ENCODE measurements around the gene OR10H3.

OR10H3 gene

DNA sequence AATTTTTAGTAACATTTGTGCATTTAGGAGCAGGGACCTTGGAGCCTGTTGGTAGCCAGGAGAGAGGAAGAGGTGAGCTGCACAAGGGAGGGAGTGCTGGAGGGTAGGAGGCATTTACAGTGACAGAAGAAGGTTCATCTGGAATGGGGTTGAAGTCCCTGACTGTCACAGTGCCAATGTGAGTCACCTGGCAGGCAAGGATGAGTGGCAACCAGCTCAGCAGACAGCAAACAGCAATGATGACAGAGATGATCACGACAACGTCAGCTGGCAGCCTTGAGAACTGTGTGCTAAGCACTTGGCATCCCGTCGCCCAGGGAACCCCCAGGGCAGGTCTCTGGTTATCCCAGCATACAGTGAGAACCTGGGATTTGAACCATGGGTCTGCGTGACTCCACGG is 52.3 kb downstream of the OR10H3 start (continued):
- TF ChIP-seq, protein P1, sequence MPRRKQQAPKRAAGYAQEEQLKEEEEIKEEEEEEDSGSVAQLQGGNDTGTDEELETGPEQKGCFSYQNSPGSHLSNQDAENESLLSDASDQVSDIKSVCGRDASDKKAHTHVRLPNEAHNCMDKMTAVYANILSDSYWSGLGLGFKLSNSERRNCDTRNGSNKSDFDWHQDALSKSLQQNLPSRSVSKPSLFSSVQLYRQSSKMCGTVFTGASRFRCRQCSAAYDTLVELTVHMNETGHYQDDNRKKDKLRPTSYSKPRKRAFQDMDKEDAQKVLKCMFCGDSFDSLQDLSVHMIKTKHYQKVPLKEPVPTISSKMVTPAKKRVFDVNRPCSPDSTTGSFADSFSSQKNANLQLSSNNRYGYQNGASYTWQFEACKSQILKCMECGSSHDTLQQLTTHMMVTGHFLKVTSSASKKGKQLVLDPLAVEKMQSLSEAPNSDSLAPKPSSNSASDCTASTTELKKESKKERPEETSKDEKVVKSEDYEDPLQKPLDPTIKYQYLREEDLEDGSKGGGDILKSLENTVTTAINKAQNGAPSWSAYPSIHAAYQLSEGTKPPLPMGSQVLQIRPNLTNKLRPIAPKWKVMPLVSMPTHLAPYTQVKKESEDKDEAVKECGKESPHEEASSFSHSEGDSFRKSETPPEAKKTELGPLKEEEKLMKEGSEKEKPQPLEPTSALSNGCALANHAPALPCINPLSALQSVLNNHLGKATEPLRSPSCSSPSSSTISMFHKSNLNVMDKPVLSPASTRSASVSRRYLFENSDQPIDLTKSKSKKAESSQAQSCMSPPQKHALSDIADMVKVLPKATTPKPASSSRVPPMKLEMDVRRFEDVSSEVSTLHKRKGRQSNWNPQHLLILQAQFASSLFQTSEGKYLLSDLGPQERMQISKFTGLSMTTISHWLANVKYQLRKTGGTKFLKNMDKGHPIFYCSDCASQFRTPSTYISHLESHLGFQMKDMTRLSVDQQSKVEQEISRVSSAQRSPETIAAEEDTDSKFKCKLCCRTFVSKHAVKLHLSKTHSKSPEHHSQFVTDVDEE (CRISPR knock-in tag; IDR thresholded peaks at IDR 0.05): no peak
- TF ChIP-seq OSR1 (CRISPR knock-in tag; IDR thresholded peaks at IDR 0.05): no peak
- no peak for TF ChIP-seq ZNF565 (CRISPR knock-in tag; conservative IDR thresholded peaks at IDR 0.05; ENCODE audit: low read depth)
